Activated gamma-delta T cell (primary cell): ENCODE data around the gene TRIML2.
"Not testable (repeated sequence)": the region's sequence is repeated elsewhere in the genome, so short reads cannot be mapped to it uniquely, and the experiment has no call there.

ENCODE experiments used
- DNase-seq: peaks from one replicate; lab custom pipeline; 2025; lab: John Stamatoyannopoulos, UW

The TRIML2 gene

DNA sequence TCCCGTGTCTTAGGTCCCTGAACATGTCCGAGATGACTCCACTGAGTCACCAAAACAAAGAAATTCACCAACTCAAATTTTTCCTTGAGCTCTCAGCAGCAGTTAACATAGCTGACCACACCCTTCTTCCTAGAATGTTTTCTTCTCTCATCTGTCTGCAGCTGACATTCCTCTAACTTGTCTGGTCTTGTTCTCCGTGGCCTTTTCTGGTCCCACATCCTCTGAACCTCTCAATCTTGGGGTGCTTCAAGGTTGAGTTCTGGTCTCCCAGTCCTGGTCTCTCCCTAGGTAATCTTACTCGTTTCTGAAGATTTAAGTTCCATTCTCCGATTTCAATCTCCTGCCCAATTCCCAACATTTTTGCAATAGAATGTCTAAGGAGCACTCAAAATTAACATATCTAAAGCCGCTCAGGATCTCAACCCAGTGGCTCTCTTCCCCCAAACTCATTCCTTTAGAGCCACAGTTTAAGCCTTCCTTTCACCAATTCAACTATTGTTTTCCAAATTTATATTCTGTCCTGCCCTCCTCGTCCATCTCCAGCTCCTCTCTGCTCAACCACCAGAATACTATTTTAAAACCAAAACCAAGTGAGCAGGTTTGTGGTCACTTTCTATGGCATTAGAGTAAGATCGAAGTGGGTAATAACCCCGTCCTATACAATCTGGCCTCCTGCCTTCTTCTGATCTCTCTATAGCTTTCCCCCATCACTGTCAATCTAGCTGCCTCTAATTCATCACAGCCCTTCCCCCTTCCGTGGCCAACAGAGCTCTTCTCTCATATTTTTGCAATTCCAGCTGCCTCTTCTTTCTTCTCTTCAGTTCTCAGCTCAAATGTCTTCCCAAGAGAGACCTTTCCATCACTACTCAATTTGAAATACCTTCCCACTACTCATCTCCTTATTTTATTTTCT lies 1.2 kb downstream of the TRIML2 start:
- DNase-seq, result no peak

GRCh38 chr4:188106454-188106853 lies 2.9 kb downstream of the TRIML2 start:
- DNase-seq, result no peak

DNA sequence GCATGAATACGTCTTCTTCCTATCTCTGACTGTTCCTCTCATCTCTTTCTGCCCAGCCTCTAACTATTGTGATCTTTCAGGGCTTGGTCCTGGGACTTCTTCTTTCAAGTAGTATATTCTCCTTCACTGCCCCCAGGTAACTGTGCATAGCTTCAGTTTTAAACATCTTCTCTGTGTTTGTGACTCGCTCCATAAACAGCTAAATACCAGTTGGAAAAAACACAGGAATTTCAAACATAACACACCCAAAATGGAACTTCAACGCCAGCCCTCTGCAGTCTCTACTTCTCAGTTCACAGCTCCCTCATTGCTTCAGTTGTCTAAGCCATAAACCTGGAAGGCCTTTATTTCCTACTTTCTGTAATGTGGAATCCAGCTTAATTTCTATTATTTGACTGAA lies 16.6 kb downstream of the TRIML2 start:
- DNase-seq, result no peak

- no peak for DNase-seq
These were observed 22.5 kb downstream of the TRIML2 start for GRCh38 chr4:188086858-188087257.

- DNase-seq, result no peak
These were observed 26.6 kb downstream of the TRIML2 start for GRCh38 chr4:188082796-188083195.

- no peak for DNase-seq
These were observed 31.3 kb downstream of the TRIML2 start for GRCh38 chr4:188078116-188078515.

- DNase-seq, result no peak
These were observed 33.2 kb downstream of the TRIML2 start for GRCh38 chr4:188076169-188076568.

- no peak for DNase-seq
These were observed 48.3 kb downstream of the TRIML2 start for GRCh38 chr4:188061083-188061482.

GRCh38 chr4:188053302-188053701 lies 56.1 kb downstream of the TRIML2 start:
- no peak for DNase-seq

- no peak for DNase-seq
These were observed 62.7 kb downstream of the TRIML2 start for GRCh38 chr4:188046657-188047056.

DNA sequence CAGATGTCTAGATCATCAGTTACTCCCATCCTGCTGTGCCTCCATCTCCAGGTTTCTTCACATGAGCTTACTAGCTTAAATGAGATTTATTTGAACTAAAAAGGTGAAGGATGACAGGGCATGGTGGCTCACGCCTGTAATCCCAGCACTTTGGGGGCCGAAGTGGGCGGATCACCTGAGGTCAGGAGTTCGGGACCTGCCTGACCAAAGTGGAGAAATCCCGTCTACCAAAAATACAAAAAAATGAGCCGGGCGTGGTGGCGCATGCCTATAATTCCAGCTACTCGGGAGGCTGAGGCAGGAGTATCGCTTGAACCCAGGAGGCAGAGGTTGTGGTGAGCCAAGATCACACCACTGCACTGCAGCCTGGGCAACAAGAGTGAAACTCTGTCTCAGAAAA lies 63.9 kb downstream of the TRIML2 start:
- not testable (repeated sequence) for DNase-seq

DNA sequence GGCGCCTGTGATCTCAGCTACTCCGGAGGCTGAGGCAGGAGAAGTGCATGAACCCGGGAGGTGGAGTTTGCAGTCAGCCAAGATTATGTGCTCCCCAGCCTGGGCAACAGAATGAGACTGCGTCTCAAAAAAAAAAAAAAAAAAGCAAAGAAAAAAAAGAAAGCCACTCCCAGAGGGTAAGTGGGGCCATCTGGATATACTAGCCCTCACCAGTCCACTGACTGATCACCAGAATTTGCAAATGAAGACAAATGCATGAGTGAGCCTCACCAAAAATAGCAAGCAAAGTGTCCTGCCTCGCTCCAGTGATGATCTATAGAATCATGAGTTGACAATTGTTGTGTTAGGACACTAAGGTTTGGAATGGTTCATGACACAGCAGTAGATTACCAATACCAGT lies 66.2 kb downstream of the TRIML2 start:
- DNase-seq, result no peak

DNA sequence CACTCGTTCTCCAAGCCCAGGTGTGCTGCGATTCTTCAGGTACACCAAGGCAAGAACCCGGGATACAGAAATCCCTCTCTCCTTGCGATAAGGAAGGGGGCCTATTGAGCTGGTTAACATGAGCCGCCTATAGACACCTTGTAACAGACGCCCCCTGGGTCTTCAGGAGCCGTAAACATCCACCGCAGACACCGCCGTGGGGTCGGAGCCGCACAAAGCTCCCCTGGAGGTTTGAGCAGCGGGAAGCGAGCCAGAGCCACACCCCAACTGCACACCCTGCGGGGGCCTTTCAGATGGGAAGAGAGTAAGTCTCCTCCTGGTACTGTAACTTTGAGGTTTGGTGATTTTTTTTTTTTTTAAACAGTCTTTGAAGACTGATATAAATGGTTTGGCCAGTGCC lies 67.2 kb downstream of the TRIML2 start:
- DNase-seq, result no peak

GRCh38 chr4:188041721-188042120 lies 67.7 kb downstream of the TRIML2 start:
- DNase-seq, result no peak
